Retinal pigment epithelial cell (primary cell): ENCODE results near the gene SEMA3F.

Experiments used
- DNase-seq: peaks from one replicate; pipeline ENCODE4 v3.0.0-alpha.2; 2010; ENCODE audit warnings: low read depth
- H3K4me3 ChIP-seq: 2 replicates; pipeline ENCODE4 v1.5.1; 2011; ENCODE audit warnings: mild to moderate bottlenecking, low read length, control low read depth, moderate library complexity
- TF ChIP-seq, protein P1 (sequence below): conservative IDR thresholded peaks from 2 replicates; pipeline ENCODE4 v1.5.1; 2011; ENCODE audit warnings: low read depth, low read length, control low read depth, inconsistent platforms

Gene SEMA3F

DNA sequence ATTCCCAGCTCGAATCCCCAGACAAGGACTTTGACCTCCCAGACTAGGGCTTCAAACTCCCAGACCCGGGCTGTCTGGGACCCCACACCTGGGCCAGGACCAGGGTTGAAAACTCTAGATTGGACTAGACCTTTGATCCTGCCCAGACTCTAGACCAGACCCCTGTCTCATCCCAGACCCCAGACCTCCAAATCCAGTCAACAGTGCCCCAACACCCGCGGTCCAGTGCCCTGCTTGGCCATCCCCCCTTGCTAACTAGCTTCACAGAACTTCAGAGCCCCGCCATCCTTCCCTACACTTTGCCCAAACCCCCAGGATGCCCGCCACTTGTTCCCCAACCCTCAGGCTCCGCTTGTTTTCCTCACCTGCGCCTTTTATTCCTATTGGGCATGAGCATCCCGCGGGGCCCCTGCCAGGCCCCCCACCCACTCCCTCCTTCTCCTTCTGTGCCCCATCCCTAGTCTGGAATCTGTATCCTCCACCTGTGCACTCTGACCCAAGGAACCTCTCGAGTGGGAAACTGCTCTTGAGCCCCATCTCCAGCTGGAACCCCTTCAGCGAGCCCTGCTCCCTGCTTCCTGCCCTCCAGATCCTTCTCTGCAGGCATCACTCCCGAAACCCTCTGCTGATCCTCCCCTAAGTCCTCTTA, 81.5 kb downstream of the SEMA3F start:
- TF ChIP-seq, protein P1, sequence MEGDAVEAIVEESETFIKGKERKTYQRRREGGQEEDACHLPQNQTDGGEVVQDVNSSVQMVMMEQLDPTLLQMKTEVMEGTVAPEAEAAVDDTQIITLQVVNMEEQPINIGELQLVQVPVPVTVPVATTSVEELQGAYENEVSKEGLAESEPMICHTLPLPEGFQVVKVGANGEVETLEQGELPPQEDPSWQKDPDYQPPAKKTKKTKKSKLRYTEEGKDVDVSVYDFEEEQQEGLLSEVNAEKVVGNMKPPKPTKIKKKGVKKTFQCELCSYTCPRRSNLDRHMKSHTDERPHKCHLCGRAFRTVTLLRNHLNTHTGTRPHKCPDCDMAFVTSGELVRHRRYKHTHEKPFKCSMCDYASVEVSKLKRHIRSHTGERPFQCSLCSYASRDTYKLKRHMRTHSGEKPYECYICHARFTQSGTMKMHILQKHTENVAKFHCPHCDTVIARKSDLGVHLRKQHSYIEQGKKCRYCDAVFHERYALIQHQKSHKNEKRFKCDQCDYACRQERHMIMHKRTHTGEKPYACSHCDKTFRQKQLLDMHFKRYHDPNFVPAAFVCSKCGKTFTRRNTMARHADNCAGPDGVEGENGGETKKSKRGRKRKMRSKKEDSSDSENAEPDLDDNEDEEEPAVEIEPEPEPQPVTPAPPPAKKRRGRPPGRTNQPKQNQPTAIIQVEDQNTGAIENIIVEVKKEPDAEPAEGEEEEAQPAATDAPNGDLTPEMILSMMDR = no peak
- DNase-seq = no peak
- H3K4me3 ChIP-seq = peak overlapping the region; percentile 88

DNA sequence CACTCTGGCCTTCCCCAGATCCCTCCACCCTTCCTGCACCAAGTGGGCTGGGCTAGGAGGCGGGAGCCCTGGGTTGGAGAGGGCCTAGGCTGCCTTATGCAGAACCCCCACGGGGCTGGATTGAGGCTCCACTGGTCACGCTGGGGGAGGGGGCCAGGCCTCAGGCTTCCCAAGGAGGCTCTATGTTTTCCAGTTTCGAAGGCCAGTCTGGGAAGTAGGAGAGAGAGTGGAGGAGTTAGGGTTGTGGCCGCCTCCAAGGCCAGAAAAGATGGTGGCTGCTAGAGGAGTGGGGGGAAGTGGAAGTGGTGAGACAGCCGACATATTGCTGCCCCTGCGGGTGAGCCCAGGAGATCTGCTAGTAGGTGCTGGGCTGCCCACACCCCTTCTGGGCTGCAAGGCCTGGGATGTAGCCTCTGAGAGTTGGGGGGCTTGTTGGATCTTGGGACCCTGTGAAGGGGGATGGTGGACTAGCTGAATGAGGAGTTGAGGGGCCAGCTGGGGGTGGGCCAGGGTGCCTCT, 82.1 kb downstream of the SEMA3F start:
- no peak for DNase-seq
- H3K4me3 ChIP-seq = peak overlapping the region; percentile 88
- TF ChIP-seq, protein P1 = no peak

DNA sequence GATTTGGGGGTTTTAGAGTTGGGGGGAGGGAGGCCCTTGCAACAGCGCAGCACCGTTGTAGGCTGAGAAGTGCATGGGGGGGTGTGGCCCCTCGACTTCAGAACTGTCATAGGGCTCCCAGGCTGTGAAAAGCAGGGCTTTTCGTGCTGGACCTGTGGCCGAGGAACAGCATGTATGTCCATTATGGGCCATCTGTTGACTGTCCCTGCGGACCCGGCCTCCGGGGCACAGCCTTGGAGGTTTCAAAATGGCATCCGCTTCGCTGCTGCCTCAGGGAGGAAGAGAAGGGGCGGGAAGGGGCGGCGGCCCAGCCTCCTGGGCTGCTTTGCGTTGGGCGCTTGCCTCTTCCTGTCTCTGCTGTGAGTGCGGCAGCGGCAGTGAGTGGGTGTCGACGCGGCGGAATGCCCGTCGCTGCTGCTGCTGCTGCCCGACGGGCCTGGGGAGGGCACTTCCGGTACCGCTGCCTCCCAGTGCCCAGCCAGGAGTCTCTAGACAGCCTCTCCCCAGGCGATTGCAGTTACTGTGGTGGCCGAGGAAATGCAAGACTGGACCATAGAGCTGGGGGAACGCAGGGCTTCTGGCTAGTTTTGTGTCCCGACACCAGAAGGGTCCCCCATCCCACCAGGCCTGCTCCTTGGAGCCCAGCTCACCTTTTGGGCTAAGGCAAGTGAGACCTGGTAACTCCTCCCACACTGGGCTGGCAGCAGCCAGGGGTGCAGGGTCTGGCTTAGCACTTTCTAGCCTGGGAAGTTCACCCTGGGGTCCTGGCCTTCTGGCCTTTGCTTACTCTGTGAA, 82.8 kb downstream of the SEMA3F start:
- TF ChIP-seq, protein P1 = no peak
- no peak for DNase-seq
- H3K4me3 ChIP-seq = peak overlapping the region; percentile 88

DNA sequence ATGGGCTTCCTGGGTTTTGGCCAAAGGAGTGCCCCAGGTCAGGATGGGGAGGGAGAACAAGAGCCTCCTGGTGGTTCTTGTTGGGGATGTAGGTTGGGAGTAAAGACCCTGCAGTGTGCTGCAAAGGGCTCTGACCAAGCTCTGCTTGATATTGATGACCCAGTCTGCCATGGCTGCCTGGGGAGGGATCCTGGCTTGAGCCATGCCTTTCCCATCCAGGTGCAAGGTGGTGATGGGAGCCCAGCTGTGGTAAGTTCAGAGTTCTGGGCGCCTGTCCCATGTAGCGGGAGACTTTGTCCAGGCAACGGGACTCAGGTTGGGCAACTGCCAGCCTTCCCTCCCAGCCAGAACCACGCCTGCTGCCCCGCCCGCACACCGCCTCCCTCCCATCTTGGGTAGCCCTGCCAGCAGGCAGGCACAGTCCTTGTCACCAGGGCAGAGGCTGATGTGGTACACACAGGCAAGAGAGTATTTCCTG, 83.5 kb downstream of the SEMA3F start:
- no peak for DNase-seq
- peak overlapping the region; percentile 88 for H3K4me3 ChIP-seq
- TF ChIP-seq, protein P1 = peak; percentile 5
